ENCODE results near the gene SLC25A23.

The SLC25A23 gene

DNA sequence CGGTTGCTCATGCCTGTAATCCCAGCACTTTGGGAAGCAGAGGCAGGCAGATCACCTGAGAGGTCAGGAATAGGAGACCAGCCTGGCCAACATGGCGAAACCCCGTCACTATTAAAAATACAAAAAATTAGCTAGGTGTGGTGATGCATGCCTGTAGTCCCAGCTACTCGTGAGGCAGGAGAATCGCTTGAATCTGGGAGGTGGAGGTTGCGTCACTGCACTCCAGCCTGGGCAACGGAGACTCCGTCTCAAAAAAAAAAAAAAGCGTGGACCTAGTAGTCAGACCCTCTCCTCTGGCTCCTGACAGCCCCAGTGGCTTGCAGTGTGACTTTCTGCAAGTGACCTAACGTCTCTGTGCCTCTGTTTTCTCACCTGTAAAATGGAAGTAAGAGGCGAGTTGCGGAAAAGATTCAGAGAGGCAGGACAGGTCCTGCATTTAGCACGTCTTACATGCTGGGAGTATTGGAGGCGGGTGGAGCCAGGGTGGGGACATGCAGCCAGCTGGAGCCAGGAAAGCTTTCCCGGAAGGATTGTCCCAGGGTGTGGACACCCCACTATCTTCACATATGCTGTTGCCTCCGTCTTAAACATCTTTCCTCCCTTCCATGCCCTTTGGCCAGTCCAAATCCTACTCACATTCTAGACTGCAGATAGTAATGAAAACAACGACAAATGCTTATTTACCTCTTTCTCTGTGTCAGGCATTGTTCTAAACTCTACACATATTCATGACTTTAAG, 39.6 kb upstream of the SLC25A23 start:
- TF ChIP-seq, protein P1, sequence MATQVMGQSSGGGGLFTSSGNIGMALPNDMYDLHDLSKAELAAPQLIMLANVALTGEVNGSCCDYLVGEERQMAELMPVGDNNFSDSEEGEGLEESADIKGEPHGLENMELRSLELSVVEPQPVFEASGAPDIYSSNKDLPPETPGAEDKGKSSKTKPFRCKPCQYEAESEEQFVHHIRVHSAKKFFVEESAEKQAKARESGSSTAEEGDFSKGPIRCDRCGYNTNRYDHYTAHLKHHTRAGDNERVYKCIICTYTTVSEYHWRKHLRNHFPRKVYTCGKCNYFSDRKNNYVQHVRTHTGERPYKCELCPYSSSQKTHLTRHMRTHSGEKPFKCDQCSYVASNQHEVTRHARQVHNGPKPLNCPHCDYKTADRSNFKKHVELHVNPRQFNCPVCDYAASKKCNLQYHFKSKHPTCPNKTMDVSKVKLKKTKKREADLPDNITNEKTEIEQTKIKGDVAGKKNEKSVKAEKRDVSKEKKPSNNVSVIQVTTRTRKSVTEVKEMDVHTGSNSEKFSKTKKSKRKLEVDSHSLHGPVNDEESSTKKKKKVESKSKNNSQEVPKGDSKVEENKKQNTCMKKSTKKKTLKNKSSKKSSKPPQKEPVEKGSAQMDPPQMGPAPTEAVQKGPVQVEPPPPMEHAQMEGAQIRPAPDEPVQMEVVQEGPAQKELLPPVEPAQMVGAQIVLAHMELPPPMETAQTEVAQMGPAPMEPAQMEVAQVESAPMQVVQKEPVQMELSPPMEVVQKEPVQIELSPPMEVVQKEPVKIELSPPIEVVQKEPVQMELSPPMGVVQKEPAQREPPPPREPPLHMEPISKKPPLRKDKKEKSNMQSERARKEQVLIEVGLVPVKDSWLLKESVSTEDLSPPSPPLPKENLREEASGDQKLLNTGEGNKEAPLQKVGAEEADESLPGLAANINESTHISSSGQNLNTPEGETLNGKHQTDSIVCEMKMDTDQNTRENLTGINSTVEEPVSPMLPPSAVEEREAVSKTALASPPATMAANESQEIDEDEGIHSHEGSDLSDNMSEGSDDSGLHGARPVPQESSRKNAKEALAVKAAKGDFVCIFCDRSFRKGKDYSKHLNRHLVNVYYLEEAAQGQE (IDR thresholded peaks at IDR 0.05; ENCODE audit: insufficient read depth in 1 of 2, low read depth in 2 of 2, low read length in 2 of 2) = no peak
- TF ChIP-seq POLR2AphosphoS5 (IDR thresholded peaks at IDR 0.05; ENCODE audit: low read depth, low read length) = no peak
- TF ChIP-seq SIN3A (IDR thresholded peaks at IDR 0.05; ENCODE audit: borderline replicate concordance, insufficient read depth, low read length) = no peak
- TF ChIP-seq FOXP2 (optimal IDR thresholded peaks at IDR 0.05; ENCODE audit: borderline replicate concordance, extremely low read depth, extremely low read length, insufficient read depth) = no peak
- TF ChIP-seq TAF1 (IDR thresholded peaks at IDR 0.05; ENCODE audit: borderline replicate concordance, insufficient read depth, low read length) = no peak

DNA sequence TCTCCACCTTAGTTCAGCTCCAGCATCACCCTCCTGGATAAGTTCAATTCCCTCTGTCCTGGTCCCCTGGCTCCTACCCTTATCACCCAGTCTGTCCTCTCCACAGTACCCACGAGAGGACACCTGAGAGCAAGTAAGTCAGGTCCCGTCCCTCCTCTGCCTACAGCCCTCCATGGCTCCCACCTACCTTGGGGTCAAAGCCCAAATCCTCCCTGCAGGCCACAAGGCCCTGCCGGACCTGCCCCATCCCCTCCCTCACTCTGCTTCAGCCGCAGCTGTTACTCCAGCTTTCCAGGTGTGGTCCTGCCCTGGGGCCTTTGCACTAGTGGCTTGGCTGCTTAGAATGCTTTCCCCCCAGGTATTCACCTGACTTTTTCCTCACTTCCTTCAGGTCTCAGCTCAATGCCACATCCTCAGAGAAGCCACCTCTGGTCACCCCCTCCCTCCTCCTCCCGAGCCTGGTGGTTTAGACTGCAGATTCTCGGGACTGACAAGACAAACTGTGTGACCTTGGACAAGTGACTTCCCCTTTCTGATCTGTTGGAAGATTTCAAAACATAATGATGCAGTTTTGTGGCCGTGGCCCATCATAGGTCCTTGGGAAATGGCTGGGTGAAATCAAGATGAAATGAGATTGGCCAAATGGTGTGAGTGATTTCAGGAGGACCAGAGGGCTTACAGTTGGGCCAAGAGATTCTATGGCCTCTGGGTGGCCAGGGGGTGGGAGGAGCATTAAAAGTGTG, 38.9 kb upstream of the SLC25A23 start:
- TF ChIP-seq, protein P1 (IDR thresholded peaks at IDR 0.05; ENCODE audit: insufficient read depth in 1 of 2, low read depth in 2 of 2, low read length in 2 of 2) = no peak
- TF ChIP-seq FOXP2 (optimal IDR thresholded peaks at IDR 0.05; ENCODE audit: borderline replicate concordance, extremely low read depth, extremely low read length, insufficient read depth) (no peak), SIN3A (IDR thresholded peaks at IDR 0.05; ENCODE audit: borderline replicate concordance, insufficient read depth, low read length) (no peak), TAF1 (IDR thresholded peaks at IDR 0.05; ENCODE audit: borderline replicate concordance, insufficient read depth, low read length) (no peak), POLR2AphosphoS5 (IDR thresholded peaks at IDR 0.05; ENCODE audit: low read depth, low read length) (no peak)

DNA sequence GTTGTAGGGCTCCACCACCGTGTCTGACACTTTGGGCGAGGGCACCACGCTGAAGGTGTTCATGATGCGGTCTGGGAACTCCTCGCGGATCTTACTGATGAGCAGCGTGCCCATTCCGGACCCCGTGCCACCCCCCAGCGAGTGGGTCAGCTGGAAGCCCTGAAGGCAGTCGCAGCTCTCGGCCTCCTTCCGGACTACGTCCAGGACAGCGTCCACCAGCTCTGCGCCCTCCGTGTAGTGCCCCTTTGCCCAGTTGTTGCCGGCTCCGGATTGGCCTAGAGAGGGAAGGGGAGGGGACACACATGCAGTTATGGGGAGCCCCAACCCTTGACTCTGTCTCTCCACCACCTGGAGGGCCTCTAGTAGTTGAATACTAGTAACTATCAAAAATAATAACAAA, 36.4 kb upstream of the SLC25A23 start:
- TF ChIP-seq POLR2AphosphoS5 (IDR thresholded peaks at IDR 0.05; ENCODE audit: low read depth, low read length) (no peak), FOXP2 (optimal IDR thresholded peaks at IDR 0.05; ENCODE audit: borderline replicate concordance, extremely low read depth, extremely low read length, insufficient read depth) (no peak), SIN3A (IDR thresholded peaks at IDR 0.05; ENCODE audit: borderline replicate concordance, insufficient read depth, low read length) (no peak), TAF1 (IDR thresholded peaks at IDR 0.05; ENCODE audit: borderline replicate concordance, insufficient read depth, low read length) (no peak)
- TF ChIP-seq, protein P1 (IDR thresholded peaks at IDR 0.05; ENCODE audit: insufficient read depth in 1 of 2, low read depth in 2 of 2, low read length in 2 of 2) = no peak

DNA sequence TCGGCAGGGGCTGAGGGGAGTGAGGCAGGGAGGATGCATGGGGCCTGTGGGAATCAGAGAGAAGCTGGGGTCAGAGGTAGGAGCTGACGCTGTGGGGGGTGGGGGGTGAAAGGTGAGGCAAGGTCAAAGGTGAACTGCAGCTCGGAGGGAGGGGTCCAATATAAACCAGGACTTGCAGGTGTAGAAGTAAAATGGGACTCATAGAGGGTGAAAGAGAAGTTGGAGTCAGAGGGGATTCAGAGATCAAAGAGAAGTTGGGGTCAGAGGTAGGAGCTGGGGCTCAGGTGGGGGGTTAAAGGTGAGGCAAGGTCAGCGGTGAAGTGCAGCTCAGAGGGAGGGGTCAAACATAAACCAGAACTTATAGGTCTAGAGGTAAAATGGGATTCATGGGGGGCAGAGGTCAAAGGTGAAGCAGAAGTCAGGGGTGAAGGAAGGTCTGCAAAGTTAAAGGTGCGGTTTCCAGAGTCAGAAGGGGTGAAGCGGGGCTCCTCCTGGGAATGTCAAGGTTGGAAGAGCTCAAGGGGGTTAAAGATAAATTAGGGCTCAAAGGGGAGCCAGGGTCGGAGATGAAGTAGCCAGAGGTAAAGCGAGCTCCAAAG, 34.9 kb upstream of the SLC25A23 start:
- TF ChIP-seq, protein P1 (IDR thresholded peaks at IDR 0.05; ENCODE audit: insufficient read depth in 1 of 2, low read depth in 2 of 2, low read length in 2 of 2) = no peak
- TF ChIP-seq TAF1 (IDR thresholded peaks at IDR 0.05; ENCODE audit: borderline replicate concordance, insufficient read depth, low read length) = no peak
- no peak for TF ChIP-seq FOXP2 (optimal IDR thresholded peaks at IDR 0.05; ENCODE audit: borderline replicate concordance, extremely low read depth, extremely low read length, insufficient read depth)
- no peak for TF ChIP-seq SIN3A (IDR thresholded peaks at IDR 0.05; ENCODE audit: borderline replicate concordance, insufficient read depth, low read length)
- no peak for TF ChIP-seq POLR2AphosphoS5 (IDR thresholded peaks at IDR 0.05; ENCODE audit: low read depth, low read length)

All from PFSK-1 (cell line).